WTC11 (cell line): ENCODE results near the gene ARHGAP23. TPM values are rescaled to one million over a fixed set of nuclear protein-coding genes. Genes with fewer than 3 reads are reported as not detected.

Source experiments
- ATAC-seq: fragments of 200-7000 bp; cut with Tn5 transposase; 2 replicates; pipeline ENCODE4 v1.10.0; 2021; ENCODE audit warnings: mild to moderate bottlenecking, moderate library complexity
- CTCF ChIA-PET: fragments of 300-600 bp; sonication (Branson Sonifier 250); formaldehyde crosslinking; loops from one replicate; lab custom pipeline; 2021; ENCODE audit warnings: antibody characterized with exemption; lab: Charles Lee
- POLR2A ChIA-PET: fragments of 350-600 bp; sonication (Branson Sonifier 250); formaldehyde crosslinking; loops from one replicate; lab custom pipeline; 2021; ENCODE audit warnings: antibody characterized with exemption; lab: Charles Lee
- DNase-seq: peaks from one replicate; pipeline ENCODE4 v3.0.0; 2021; ENCODE audit warnings: low spot score
- H3K27ac Mint-ChIP-seq: 2 replicates; pipeline ENCODE4 v1.8.0; 2021; ENCODE audit warnings: mixed read lengths
- H3K27me3 Mint-ChIP-seq: 2 replicates; pipeline ENCODE4 v1.8.0; 2021; ENCODE audit warnings: low read depth, mild to moderate bottlenecking, moderate library complexity, mixed read lengths
- H3K36me3 Mint-ChIP-seq: 2 replicates; pipeline ENCODE4 v1.8.0; 2021; ENCODE audit warnings: mixed read lengths
- H3K4me1 Mint-ChIP-seq: 2 replicates; pipeline ENCODE4 v1.8.0; 2022; ENCODE audit warnings: mixed read lengths
- H3K4me3 Mint-ChIP-seq: 2 replicates; pipeline ENCODE4 v1.8.0; 2021; ENCODE audit warnings: mild to moderate bottlenecking, moderate library complexity, mixed read lengths
- H3K9me3 Mint-ChIP-seq: 2 replicates; pipeline ENCODE4 v1.8.0; 2021; ENCODE audit warnings: mixed read lengths
- AR ChIP-seq: fragments of 250-450 bp; sonication (Bioruptor Pico); IDR thresholded peaks from 2 replicates; pipeline ENCODE4 v1.9.0; 2021; ENCODE audit warnings: mild to moderate bottlenecking
- E2F1 ChIP-seq: sonication (generic); formaldehyde crosslinking; IDR thresholded peaks from 2 replicates; pipeline ENCODE4 v1.8.0; 2022; ENCODE audit warnings: mild to moderate bottlenecking, missing genetic modification reagents
- ESRRA ChIP-seq: sonication (generic); formaldehyde crosslinking; IDR thresholded peaks from 2 replicates; pipeline ENCODE4 v1.8.1; 2022; ENCODE audit warnings: mild to moderate bottlenecking, missing genetic modification reagents, borderline replicate concordance
- ETV6 ChIP-seq: sonication (generic); formaldehyde crosslinking; IDR thresholded peaks from 2 replicates; pipeline ENCODE4 v1.8.1; 2022; ENCODE audit warnings: mild to moderate bottlenecking, missing genetic modification reagents
- FOXP1 ChIP-seq: sonication (generic); formaldehyde crosslinking; IDR thresholded peaks from 2 replicates; pipeline ENCODE4 v1.8.0; 2022; ENCODE audit warnings: missing genetic modification reagents, mild to moderate bottlenecking, moderate library complexity, borderline replicate concordance
- HMGA2 ChIP-seq: fragments of 250-450 bp; sonication (Bioruptor Pico); IDR thresholded peaks from 2 replicates; pipeline ENCODE4 v1.4.0; 2021; ENCODE audit warnings: mild to moderate bottlenecking, moderate library complexity
- NFE2L1 ChIP-seq: sonication (generic); formaldehyde crosslinking; IDR thresholded peaks from 2 replicates; pipeline ENCODE4 v1.8.1; 2023; ENCODE audit warnings: missing genetic modification reagents
- PRRX2 ChIP-seq: fragments of 250-450 bp; sonication (Bioruptor Pico); IDR thresholded peaks from 2 replicates; pipeline ENCODE4 v1.8.0; 2021; ENCODE audit warnings: mild to moderate bottlenecking
- SOX15 ChIP-seq: fragments of 250-450 bp; sonication (Bioruptor Pico); IDR thresholded peaks from 2 replicates; pipeline ENCODE4 v1.9.0; 2021; ENCODE audit warnings: mild to moderate bottlenecking
- ZNF121 ChIP-seq: sonication (generic); formaldehyde crosslinking; IDR thresholded peaks from 2 replicates; pipeline ENCODE4 v1.8.0; 2023; ENCODE audit warnings: missing genetic modification reagents
- ZNF396 ChIP-seq: fragments of 250-450 bp; sonication (Bioruptor Pico); IDR thresholded peaks from 2 replicates; pipeline ENCODE4 v1.8.0; 2021; ENCODE audit warnings: mild to moderate bottlenecking, moderate library complexity, borderline replicate concordance
- ZNF512 ChIP-seq: sonication (generic); formaldehyde crosslinking; IDR thresholded peaks from 2 replicates; pipeline ENCODE4 v1.8.1; 2022; ENCODE audit warnings: missing genetic modification reagents, borderline replicate concordance
- total RNA-seq: library from RNA; stranded (reverse); gene quantifications from 3 replicates; pipeline ENCODE4 v1.2.3, GENCODE V29; 2021
- TF ChIP-seq, protein P1 (sequence below): fragments of 250-450 bp; sonication (Bioruptor Pico); IDR thresholded peaks from 2 replicates; pipeline ENCODE4 v1.9.0; 2021; ENCODE audit warnings: mild to moderate bottlenecking, borderline replicate concordance
- TF ChIP-seq, protein P2 (sequence below): sonication (generic); formaldehyde crosslinking; IDR thresholded peaks from 2 replicates; pipeline ENCODE4 v1.8.0; 2022; ENCODE audit warnings: missing genetic modification reagents
- TF ChIP-seq, protein P3 (sequence below): sonication (generic); formaldehyde crosslinking; IDR thresholded peaks from 2 replicates; pipeline ENCODE4 v1.8.1; 2023; ENCODE audit warnings: mild to moderate bottlenecking, missing genetic modification reagents, moderate library complexity

The ARHGAP23 gene
- total RNA-seq, 1 experiment from 2014 or later: 66.0 TPM

GRCh38 chr17:38511150-38512108 is 83.2 kb downstream of the ARHGAP23 start:
- H3K27ac Mint-ChIP-seq: no peak overlapping the region
- ChIA-PET POLR2A (interaction anchor here (0.8 to 3.5 kb wide), 4 partner anchors 47 to 60 kb away, joined by 3 to 23 read pairs (median 7); no protein-coding TSS in a partner anchor), CTCF (interaction anchor here (0.5 to 7.3 kb wide), 19 partner anchors 25 to 162 kb away, joined by 3 to 74 read pairs (median 16); no protein-coding TSS in a partner anchor)
- no peak for TF ChIP-seq E2F1
- TF ChIP-seq, protein P1, sequence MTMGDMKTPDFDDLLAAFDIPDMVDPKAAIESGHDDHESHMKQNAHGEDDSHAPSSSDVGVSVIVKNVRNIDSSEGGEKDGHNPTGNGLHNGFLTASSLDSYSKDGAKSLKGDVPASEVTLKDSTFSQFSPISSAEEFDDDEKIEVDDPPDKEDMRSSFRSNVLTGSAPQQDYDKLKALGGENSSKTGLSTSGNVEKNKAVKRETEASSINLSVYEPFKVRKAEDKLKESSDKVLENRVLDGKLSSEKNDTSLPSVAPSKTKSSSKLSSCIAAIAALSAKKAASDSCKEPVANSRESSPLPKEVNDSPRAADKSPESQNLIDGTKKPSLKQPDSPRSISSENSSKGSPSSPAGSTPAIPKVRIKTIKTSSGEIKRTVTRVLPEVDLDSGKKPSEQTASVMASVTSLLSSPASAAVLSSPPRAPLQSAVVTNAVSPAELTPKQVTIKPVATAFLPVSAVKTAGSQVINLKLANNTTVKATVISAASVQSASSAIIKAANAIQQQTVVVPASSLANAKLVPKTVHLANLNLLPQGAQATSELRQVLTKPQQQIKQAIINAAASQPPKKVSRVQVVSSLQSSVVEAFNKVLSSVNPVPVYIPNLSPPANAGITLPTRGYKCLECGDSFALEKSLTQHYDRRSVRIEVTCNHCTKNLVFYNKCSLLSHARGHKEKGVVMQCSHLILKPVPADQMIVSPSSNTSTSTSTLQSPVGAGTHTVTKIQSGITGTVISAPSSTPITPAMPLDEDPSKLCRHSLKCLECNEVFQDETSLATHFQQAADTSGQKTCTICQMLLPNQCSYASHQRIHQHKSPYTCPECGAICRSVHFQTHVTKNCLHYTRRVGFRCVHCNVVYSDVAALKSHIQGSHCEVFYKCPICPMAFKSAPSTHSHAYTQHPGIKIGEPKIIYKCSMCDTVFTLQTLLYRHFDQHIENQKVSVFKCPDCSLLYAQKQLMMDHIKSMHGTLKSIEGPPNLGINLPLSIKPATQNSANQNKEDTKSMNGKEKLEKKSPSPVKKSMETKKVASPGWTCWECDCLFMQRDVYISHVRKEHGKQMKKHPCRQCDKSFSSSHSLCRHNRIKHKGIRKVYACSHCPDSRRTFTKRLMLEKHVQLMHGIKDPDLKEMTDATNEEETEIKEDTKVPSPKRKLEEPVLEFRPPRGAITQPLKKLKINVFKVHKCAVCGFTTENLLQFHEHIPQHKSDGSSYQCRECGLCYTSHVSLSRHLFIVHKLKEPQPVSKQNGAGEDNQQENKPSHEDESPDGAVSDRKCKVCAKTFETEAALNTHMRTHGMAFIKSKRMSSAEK (CRISPR knock-in tag): no peak
- peak; percentile 27; the same call in 1 of the 2 replicates for TF ChIP-seq NFE2L1
- TF ChIP-seq, protein P2, sequence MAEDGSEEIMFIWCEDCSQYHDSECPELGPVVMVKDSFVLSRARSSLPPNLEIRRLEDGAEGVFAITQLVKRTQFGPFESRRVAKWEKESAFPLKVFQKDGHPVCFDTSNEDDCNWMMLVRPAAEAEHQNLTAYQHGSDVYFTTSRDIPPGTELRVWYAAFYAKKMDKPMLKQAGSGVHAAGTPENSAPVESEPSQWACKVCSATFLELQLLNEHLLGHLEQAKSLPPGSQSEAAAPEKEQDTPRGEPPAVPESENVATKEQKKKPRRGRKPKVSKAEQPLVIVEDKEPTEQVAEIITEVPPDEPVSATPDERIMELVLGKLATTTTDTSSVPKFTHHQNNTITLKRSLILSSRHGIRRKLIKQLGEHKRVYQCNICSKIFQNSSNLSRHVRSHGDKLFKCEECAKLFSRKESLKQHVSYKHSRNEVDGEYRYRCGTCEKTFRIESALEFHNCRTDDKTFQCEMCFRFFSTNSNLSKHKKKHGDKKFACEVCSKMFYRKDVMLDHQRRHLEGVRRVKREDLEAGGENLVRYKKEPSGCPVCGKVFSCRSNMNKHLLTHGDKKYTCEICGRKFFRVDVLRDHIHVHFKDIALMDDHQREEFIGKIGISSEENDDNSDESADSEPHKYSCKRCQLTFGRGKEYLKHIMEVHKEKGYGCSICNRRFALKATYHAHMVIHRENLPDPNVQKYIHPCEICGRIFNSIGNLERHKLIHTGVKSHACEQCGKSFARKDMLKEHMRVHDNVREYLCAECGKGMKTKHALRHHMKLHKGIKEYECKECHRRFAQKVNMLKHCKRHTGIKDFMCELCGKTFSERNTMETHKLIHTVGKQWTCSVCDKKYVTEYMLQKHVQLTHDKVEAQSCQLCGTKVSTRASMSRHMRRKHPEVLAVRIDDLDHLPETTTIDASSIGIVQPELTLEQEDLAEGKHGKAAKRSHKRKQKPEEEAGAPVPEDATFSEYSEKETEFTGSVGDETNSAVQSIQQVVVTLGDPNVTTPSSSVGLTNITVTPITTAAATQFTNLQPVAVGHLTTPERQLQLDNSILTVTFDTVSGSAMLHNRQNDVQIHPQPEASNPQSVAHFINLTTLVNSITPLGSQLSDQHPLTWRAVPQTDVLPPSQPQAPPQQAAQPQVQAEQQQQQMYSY (CRISPR knock-in tag): 0 out of 2 replicates have a peak, but pooled peaks have one; percentile 12
- peaks cover 6% of the 10 kb centered on the region for H3K36me3 Mint-ChIP-seq
- peak overlapping the region; percentile 61 for H3K4me3 Mint-ChIP-seq
- no peak for DNase-seq
- ATAC-seq: peak; percentile 1
- no peaks in the 10 kb centered on the region for H3K9me3 Mint-ChIP-seq
- H3K27me3 Mint-ChIP-seq: peaks cover 44% of the 10 kb centered on the region
- peaks cover 33% of the 10 kb centered on the region for H3K4me1 Mint-ChIP-seq

DNA sequence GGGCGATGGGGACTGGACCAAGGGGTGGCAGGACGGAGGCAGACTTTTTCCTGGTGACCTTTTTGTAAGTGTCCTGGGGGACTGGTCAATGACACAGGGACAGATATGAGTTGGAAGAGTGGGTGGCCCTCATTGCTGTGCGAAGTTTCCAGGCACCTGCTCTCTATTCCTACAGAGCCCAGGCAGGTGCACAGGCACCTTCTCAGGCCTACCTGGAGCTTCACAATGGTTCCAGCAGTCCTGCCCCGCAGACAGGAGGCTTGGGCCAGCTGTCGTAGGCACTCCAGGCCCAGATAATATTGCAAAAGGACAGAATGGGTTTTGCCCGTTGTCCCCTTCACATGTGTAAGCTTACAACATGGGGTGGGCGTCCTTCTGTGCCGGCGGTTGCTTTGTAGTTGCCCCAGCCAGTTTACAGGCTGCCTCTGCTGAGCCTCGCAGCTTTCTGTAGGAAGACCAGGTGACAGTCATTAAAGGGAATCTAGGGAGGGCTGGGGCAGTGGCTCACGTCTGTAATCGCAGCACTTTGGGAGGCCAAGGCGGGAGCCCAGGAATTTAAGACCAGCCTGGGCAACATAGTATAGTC is 84.3 kb downstream of the ARHGAP23 start:
- no peak for DNase-seq
- no peak for TF ChIP-seq ETV6 (CRISPR knock-in tag)
- TF ChIP-seq, protein P3, sequence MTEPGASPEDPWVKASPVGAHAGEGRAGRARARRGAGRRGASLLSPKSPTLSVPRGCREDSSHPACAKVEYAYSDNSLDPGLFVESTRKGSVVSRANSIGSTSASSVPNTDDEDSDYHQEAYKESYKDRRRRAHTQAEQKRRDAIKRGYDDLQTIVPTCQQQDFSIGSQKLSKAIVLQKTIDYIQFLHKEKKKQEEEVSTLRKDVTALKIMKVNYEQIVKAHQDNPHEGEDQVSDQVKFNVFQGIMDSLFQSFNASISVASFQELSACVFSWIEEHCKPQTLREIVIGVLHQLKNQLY (CRISPR knock-in tag): no peak
- peak; percentile 84 for TF ChIP-seq PRRX2 (CRISPR knock-in tag)
- no peak for TF ChIP-seq ZNF512 (CRISPR knock-in tag)
- TF ChIP-seq ZNF121 (CRISPR knock-in tag): no peak
- TF ChIP-seq ESRRA: no peak
- TF ChIP-seq AR: no peak
- TF ChIP-seq HMGA2: no peak
- no peak for TF ChIP-seq SOX15 (CRISPR knock-in tag)
- TF ChIP-seq E2F1: no peak
- no peak for TF ChIP-seq ZNF396
- no peak for TF ChIP-seq FOXP1 (CRISPR knock-in tag)

More for the DNA sequence above, 84.3 kb downstream of the ARHGAP23 start:
- peaks cover 29% of the 10 kb centered on the region for H3K4me1 Mint-ChIP-seq
- H3K36me3 Mint-ChIP-seq: peaks cover 2% of the 10 kb centered on the region
- peaks cover 48% of the 10 kb centered on the region for H3K27me3 Mint-ChIP-seq
- ATAC-seq: no peak
- H3K9me3 Mint-ChIP-seq: no peaks in the 10 kb centered on the region
- ChIA-PET POLR2A (no interaction called here), CTCF (interaction anchor here (0.5 to 7.3 kb wide), 12 partner anchors 24 to 222 kb away, joined by 3 to 74 read pairs (median 6); no protein-coding TSS in a partner anchor)
- no peak overlapping the region for H3K27ac Mint-ChIP-seq
- H3K4me3 Mint-ChIP-seq: no peak overlapping the region
